ENCODE data around the gene RAB5A.
"Not testable (repeated sequence)": the region's sequence is repeated elsewhere in the genome, so short reads cannot be mapped to it uniquely, and the experiment has no call there.

The RAB5A gene, protein sequence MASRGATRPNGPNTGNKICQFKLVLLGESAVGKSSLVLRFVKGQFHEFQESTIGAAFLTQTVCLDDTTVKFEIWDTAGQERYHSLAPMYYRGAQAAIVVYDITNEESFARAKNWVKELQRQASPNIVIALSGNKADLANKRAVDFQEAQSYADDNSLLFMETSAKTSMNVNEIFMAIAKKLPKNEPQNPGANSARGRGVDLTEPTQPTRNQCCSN

DNA sequence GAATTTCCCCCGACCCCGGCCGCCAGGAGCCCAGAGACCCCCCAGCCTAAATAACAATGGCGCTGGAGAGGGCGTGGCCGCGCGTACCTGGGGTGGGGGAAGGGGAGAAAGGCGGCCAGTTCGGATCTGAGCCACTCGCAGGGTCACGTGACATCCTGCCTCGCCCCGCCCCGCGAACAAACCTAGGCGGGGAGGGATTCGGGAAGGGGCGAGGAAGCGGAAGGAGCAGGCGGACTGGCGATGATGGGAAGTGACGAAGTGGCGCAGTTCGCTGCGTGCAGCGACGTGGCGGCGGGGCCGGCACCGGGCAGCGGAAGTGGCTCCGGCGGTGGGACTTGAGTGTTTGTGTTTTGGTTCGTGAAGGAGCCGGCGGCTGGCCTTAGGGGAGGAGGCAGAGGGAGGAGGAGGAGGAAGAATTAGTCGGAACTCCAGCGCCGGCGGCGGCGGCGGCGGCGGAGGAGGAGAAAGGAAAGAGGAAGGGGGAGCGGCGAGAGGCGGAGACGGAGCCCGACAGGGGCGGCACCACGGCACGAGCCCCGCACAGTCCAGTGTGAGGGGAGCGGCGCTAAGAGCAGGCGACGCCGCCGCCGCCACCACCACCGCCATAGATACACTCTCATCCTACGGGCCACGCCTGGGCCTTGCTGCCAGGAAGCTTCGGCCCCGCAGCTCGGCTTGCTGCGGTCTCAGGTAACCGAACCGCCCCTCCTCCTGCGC, at the start of gene RAB5A:
RAB5A (plus strand) TSS at position 266 of the 717 bp plus-strand sequence. CDS start 3,802 bp downstream, outside the sequence.
- DNase-seq: peak; percentile 97 to 98

DNA sequence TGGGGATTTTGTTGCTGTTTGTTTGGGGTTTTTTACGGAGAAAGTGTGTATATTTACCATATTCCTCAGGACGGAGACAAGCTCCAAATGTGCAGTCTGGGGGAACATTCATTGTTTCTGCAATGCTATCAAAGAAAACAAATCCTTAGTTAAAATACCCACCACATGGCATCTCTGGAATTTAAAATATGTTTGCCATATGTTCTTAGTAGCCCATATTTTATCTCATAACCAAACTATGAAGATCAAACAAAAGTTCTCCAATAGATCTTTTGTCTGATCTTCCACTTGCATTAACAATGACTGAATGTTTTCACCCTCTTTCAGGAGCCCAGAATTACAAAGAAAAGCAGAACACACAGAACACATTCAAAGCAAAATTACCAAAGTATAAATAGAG, 48.2 kb upstream of the RAB5A start:
- no peak for DNase-seq

DNA sequence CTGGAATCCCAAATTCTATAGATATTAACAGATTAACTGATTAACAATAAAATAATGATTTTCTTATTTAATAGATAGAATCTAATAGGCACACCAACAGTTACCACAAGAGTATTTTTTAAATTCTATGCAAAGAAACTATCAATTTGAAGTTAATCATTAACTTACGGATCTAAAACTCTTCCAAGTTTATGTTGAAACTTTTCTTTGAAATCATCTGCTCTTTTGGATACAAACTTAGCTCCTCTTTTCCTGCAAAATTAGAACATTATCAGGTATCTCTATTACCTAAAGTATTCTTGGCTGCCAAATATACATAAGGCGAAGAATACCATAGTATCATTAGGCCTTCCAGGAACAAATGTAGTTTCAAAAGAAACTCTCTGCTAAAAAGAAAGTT, 47.6 kb upstream of the RAB5A start:
- DNase-seq: no peak

DNA sequence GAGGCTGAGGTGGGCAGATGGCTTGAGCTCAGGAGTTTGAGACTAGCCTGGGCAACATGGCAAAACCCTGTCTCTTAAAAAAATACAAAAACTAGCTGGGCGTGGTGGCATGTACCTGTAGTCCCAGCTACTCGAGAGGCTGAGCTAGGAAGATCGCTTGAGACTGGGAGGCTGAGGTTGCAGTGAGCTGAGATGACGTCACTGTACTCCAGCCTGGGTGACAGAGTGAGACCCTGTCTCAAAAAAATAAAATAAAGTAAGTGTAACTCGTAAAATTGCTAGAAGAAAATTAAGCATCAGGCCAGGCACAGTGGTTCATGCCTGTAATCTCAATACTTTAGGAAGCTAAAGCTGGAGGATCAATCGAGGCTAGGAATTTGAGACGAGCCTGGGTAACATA, 47.1 kb upstream of the RAB5A start:
- DNase-seq: not testable (repeated sequence)

DNA sequence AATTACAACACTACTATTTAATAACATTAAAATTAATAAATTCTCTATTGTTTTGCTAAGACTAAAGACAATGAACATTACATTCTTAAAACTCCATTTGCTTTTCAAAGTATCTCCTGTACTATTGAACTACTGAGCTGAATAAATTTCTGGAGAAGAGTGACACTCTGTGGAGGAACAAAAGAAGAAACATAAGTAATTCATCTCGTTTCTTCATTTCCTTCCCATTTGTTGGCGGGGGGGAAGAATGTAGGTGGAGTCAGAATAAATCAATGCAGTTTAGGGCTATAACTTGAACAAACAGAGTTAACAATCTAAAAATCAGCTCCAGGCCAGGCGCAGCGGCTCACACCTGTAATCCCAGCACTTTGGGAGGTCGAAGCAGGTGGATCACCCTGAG, 45.6 kb upstream of the RAB5A start:
- DNase-seq: no peak

DNA sequence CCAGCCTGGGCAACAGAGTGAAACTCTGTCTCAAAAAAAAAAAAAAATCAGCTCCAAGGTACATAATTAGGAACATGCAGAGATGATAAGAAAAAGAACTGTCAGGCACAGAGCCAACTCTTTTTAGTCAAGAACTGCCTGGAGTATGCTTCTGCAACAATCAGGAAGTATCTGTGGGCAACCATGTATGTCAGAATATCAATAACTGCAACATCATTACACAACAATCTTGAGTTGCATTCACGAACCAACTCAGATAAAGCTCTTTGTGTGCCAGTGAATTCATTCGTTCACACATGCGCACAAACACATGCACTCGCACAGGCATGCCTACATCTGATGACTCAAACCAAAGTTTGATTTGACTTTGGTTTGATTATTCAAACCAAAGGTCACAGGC, 45.0 kb upstream of the RAB5A start:
- DNase-seq: no peak

DNA sequence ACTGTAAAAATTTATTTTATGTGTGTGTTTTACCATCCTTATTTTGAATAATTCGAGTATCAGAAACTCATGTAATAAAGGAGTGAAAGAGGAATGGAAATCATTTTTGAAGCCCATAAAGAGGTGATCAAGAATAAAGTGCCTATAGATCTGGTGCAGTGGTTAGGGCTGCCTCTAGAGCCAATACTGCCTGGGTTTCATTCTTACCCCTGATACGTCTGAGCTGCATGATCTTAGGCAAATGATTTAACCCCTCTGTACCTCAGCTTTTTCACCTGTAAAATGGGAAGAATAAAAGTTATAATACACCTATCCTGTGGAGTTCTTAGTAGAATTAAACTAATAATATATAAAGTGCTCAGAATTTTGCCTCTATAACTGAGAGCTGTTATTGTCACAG, 43.2 kb upstream of the RAB5A start:
- DNase-seq: no peak

DNA sequence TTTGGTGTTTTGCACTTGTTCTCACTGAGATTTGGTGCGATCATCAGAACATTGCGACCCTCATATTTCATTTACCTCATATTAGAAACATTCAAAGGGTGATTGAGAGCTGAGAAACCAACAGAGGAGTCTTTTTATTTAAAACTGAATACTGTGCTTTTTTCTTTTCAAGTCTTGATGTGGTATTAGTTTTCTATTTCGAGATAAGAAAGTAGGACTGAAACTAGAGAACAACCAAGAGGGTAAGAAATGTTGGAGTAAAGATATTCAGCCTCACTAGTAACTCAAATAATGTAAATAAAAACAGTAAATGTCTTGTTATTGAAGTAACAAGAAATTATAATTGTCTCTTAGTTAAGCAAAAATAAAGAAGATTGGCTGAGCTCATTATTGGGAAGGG, 39.4 kb upstream of the RAB5A start:
- DNase-seq: no peak

DNA sequence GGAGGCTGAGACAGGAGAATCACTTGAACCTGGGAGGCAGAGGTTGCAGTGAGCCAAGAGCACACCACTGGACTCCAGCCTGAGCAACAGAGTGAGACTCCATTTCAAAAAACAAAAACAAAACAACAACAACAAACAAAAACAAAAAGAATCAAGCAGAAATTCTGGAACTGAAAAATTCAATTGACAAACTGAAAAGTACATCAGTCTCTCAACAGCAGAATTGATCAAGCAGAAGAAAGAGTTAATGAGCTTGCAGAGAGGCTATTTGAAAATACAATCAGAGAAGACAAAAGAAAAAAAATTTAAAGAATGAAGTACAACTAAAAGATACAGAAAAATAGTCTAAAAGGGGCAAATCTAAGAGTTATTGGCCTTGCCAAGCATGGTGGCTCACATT, 35.4 kb upstream of the RAB5A start:
- no peak for DNase-seq

DNA sequence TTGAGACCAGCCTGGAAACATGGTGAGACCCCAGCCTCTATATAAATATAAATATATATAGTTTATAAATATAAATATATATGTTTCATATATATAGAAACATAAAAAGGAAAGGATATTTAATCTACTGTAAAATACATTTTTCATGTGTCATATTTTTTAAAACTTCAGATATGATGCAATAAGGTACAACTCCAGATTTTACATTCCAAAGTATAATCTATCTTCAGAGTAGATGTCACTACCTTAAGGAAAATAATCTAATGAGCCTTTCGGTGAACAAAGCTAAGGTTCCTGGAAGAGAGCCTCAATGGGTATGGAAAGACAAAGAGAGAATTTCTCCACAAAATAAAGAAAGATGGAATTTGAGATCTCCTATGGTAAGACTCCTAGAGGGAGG, 29.7 kb upstream of the RAB5A start:
- DNase-seq: no peak

DNA sequence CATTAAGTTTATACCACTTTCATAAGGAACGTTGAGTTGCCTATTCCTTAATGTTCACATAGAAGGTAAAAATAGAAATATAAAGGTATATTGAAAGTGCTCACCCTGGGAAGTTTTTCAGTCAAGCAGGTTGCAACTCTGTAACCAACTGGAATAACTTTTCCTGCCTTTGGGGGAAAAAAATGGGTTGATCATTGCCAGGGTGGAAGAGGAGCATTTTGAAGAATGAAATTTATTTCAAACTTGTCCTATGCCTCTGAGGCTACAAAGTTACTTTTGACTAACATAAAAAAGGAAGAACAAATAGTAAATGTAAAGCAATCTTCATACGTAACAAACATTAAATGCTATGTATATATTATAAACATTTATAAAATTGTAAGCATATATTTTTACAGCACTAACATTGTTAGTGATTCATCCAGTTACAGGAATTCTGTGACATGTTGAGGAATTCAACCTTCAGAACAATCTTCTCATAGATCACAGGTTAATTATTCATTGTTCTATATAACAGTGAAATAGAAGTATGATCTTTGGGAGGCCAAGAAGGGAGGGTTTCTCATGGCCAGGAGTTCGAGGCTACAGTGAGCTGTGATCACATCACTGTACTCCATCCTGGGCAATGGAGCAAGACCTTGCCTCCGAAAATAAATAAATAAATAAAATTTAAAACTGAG, 26.4 kb upstream of the RAB5A start:
- no peak for DNase-seq

DNA sequence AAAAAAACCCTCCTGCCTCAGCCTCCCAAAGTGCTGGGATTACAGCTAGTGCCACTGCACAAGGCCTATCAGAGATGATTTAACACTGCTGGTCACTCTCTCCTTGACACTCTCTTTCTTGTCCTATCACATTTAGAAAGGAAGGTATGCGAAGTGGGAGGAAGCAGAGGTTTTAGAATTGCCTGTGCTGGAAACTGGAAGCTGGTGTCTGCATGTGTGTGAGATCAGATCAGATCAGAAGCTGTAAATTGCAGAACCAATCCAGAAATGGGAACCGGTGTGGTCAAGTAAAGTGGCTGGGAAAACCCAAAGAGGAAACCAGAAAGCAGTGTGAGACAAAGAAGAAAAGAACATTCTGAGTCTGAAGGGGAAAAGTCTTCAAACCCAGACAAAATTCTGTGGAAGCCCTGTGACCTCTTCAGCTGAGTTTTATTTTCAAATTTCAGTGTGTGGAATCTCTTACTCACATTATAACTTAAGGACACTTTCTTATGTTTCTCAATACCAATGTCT, 15.7 kb upstream of the RAB5A start:
- DNase-seq: peak; percentile 39 to 64

DNA sequence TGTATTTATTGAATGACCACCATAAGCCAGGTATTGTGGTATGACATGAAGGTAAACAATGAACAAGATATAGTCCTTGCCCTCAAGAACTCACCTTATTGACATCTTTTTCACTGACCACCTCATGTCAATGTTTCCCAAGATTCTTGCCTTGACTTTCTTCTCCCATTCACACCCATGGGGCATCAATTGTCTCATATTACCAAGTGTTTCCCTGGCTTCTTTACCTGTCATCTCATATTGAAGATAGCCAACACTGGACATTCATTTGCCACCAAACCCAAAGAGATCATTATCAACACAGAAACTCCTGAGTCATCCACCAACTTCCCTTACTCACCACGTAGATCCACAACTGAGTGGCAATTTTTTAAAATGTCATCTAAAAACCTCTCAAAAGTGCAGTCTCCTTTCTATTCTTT, 15.1 kb upstream of the RAB5A start:
- no peak for DNase-seq

DNA sequence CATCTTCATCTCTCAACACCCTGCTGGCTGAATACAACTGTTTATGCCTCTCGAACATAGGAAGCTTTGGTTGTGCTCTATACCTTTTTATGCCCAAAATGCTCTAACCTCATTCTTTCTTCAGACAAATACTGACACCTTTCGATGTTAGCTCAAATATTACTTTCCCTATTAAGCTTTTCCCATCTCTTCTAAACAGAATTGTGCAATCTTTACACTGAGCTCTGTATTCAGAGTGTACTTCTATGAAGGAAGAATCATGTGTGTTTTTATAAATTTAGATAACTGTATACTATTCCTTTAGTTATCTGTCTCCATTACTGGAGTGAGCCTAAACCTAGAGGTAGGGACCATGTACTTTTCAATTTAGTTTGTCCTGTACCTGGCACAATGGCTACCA, 14.5 kb upstream of the RAB5A start:
- no peak for DNase-seq

DNA sequence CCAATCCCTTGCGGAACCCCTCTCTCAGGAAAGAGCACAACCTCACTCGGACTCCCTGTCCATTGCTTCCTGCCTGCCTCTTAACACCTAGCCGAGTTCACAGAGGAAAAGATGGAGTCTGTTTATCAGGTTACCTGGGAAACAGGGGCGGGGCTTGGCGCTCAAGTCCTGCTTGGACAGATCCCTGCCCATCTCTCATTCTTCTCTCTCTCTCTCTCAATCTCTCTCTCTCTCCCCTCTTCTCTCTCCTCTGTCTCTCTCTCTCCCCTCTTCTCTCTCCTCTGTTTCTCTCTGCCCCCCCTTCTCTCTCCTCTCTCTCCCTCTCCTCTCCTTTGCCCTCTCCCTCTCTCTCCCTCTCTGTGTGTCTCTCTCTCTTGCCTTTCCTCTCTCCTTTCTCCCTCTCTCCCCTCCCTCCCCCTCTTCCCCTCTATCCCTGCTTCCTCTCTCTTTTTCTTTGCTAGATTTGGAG, 12.8 kb upstream of the RAB5A start, which contains the start of gene EFHB:
EFHB (minus strand) TSS at position 120 of the 469 bp plus-strand sequence. CDS start 199 bp downstream, outside the sequence.
- DNase-seq: peak in 1 of 2 experiments; percentile 29

DNA sequence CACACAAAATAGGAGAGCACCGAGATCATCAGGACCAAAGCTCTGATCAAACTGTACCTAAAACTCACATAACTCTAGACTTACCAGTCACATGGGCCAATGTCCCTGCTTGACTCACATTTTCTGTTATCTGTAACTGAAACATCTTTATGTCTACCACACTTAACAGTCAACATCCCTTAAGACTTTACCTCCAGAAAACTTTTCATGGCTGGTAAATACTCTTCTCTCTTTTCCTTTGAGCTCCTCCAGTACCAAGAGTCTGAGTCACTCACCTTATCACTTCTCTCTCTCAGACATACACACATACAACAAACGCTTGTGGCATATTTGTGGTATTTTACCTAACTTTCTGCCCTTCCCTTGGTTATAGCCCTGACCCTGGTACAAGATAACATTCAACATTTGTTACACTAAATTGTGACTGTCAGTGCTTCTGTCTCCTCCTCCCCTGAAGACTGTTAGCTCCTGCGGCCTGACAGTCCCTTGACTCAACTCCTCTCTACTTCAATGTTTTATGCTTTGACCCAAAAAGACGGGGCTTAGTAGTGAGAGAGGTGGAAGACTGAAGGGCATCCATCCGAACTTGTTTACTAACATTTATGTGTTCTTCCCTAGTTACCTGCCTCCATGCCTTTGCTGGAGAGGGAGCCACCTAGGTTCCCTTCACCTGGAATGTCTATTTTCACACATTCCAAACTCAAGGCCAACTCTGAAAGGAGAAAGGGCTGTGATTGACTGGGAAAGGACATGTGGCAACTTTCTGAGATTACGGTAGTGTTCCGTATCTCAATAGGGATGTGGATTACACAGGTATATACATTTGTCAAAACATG, 9.2 kb upstream of the RAB5A start:
- DNase-seq: no peak

DNA sequence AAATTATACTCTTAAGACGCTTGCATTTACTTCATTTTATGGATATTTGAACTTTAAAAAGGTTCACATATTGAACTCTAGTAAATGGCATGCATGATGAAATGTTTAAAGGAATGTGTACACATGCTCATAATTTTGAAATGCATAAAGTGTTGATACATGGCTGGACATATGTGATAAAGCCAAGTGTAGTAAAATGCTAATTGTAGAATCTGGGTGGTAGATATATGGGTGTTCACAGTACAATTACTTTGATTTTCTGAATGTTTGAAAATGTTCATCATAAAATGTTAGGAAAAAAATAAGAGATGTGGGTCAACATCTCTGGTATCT, 8.6 kb upstream of the RAB5A start:
- DNase-seq: no peak

DNA sequence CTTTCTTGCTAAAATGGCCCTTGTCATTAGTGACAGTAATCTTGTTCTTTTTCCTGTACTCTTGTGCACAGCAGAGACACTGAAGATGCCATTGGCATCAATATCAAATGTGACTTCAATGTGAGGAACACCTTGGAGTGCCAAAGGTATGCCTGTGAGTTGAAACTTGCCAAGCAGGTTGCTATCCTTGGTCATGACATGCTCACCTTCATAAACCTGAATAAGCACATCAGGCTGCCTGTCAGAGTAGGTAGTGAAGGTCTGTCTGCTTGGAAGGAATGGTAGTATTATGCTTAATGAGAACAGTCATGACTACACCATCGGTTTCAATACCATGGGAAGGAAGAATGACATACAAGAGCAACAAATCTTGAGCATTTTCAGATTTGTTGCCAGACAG, 6.3 kb upstream of the RAB5A start:
- no peak for DNase-seq

DNA sequence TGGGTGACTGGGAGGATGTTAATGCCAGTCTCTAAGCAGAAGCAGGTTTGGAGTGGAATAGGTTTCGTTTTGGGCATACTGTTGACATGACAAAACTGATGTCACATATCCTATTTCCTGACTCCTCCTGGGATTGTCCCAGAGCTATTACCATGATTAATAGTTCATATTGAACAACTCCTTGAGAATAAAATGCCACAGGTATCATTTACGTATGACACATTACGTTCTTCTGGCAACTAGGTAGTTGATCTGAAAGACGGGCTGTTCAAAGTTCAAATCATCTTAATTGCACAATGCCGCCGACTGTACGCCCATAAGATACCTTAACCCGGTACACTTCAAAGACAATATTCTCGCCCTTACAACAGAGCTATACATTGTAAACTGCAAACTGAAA, 1.4 kb upstream of the RAB5A start:
- DNase-seq: no peak

DNA sequence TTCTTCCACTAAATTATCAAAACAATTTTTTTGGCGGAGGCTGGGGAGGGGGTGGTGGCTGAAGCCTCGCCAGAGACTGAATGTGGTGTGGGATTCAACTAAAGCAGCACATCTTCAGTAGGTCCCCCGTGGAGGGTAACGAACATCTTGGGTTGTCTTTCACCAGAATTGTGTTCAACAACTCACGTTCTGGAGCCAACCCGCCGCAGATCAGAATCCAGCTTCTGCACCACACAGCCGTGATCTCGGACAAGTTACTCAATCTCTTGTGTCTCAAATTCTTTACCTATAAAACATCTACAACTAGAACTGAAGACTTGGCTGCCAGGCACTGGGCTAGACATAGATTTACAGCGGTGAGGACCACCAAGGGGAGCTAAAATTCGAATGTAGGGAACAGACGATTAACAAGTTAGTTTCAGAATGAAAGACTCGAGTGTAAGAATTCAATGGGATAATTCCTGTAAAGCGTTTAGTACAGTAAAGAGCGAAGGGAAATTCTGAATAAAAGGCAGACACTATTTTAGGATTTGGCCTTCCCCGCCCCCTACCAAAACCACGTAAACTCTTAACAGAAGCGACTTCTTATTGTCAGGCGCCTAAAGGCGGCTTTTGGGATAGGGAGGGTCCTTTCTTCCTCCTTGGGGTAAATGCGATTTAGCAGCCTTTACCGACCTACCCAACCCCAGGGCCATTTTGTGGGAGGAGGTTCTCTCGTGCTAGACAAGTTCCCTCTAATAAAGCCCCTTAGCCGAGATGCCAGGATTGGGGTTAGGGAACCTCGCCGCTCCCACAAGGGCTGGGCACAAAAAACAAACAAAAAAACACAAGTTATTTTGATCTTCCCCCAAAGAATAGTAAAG, 697 bp upstream of the RAB5A start:
- DNase-seq: no peak

DNA sequence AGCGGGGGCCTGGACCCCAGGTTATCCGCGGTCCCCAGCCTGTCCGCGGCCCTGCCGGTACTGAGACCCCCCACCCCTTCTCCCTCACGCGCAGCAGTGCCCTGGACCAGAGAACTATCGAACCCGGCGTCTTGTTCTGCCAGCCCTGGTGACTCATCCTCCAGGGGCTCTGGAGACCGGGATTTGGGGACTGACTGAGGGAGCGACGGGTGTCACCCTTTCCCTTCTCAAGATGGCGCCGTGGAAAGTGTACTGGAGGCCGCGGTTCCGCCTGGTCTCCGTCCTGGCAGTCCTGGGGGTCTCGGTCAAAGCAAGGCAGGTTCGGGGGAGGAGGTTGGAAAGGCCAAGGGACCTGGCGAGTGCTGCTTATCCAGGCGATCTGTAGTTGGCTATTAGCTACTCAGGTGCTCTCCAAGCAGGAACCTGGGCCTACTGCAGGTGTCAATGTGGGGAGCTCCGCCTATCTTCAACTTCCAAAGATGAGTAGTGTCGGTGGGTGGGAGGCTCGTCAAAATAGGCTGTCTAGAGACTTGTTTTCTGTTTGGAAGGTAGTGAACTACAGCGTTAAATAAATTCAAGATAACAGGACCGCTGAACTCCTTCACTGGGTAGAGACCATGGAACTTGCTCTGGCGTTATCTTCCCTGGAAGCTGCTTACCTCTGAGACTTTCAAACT, 790 bp downstream of the RAB5A start:
- DNase-seq: peak; percentile 46 to 59
